ENCODE data around the gene SIGLEC5. TPM values are rescaled to one million over a fixed set of nuclear protein-coding genes. Genes with fewer than 3 reads are reported as not detected.
A peak's percentile ranks its signal among the peaks of the same experiment; 100 is the strongest.
"Not testable (repeated sequence)": the region's sequence is repeated elsewhere in the genome, so short reads cannot be mapped to it uniquely, and the experiment has no call there.

SIGLEC5 gene, protein sequence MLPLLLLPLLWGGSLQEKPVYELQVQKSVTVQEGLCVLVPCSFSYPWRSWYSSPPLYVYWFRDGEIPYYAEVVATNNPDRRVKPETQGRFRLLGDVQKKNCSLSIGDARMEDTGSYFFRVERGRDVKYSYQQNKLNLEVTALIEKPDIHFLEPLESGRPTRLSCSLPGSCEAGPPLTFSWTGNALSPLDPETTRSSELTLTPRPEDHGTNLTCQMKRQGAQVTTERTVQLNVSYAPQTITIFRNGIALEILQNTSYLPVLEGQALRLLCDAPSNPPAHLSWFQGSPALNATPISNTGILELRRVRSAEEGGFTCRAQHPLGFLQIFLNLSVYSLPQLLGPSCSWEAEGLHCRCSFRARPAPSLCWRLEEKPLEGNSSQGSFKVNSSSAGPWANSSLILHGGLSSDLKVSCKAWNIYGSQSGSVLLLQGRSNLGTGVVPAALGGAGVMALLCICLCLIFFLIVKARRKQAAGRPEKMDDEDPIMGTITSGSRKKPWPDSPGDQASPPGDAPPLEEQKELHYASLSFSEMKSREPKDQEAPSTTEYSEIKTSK
- not detected in 3 replicates for total RNA-seq

GRCh38 chr19:51630315-51630714, at the start of gene SIGLEC5:
Gene SIGLEC5 (minus strand): TSS chr19:51630401. CDS start chr19:51630335, 66 bp downstream.
- not testable (repeated sequence) for H3K4me1 Mint-ChIP-seq; H3K27me3 Mint-ChIP-seq (ENCODE audit: low read depth); H3K36me3 Mint-ChIP-seq; H3K27ac Mint-ChIP-seq; H3K4me3 Mint-ChIP-seq; DNase-seq (ENCODE audit: low spot score in 2 of 2, unreplicated experiment in 2 of 2)
- peaks cover 38% of the 10 kb centered on the region for H3K9me3 Mint-ChIP-seq

DNA sequence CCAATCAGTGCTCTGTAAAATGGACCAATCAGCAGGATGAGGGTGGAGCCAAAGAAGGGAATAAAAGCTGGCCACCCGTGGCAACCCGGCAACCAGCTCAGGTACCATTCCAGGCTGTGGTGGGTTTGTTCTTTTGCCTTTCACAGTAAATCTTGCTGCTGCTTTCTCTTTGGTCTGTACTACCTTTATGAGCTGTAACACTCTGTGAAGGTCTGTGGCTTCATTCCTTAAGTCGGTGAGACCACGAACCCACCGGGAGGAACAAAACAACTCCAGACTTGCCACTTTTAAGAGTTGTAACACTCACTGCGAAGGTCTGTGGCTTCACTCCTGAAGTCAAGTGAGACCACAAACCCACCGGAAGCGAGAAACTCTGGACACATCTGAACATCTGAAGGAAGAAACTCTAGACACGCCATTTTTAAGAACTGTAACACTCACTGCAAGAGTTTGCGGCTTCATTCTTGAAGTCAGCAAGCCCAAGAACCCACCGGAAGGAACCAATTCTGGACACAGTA, 46.4 kb upstream of the SIGLEC5 start:
- TF ChIP-seq, protein P1, sequence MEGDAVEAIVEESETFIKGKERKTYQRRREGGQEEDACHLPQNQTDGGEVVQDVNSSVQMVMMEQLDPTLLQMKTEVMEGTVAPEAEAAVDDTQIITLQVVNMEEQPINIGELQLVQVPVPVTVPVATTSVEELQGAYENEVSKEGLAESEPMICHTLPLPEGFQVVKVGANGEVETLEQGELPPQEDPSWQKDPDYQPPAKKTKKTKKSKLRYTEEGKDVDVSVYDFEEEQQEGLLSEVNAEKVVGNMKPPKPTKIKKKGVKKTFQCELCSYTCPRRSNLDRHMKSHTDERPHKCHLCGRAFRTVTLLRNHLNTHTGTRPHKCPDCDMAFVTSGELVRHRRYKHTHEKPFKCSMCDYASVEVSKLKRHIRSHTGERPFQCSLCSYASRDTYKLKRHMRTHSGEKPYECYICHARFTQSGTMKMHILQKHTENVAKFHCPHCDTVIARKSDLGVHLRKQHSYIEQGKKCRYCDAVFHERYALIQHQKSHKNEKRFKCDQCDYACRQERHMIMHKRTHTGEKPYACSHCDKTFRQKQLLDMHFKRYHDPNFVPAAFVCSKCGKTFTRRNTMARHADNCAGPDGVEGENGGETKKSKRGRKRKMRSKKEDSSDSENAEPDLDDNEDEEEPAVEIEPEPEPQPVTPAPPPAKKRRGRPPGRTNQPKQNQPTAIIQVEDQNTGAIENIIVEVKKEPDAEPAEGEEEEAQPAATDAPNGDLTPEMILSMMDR (IDR thresholded peaks at IDR 0.05; ENCODE audit: unreplicated experiment) = no peak
- Mint-ChIP-seq H3K9me3 (peaks cover 6% of the 10 kb centered on the region), H3K27me3 (ENCODE audit: low read depth) (peaks cover 28% of the 10 kb centered on the region), H3K27ac (no peak overlapping the region), H3K4me3 (no peak overlapping the region), H3K36me3 (no peaks in the 10 kb centered on the region), H3K4me1 (no peaks in the 10 kb centered on the region)
- DNase-seq (ENCODE audit: low spot score in 2 of 2, unreplicated experiment in 2 of 2) = no peak

DNA sequence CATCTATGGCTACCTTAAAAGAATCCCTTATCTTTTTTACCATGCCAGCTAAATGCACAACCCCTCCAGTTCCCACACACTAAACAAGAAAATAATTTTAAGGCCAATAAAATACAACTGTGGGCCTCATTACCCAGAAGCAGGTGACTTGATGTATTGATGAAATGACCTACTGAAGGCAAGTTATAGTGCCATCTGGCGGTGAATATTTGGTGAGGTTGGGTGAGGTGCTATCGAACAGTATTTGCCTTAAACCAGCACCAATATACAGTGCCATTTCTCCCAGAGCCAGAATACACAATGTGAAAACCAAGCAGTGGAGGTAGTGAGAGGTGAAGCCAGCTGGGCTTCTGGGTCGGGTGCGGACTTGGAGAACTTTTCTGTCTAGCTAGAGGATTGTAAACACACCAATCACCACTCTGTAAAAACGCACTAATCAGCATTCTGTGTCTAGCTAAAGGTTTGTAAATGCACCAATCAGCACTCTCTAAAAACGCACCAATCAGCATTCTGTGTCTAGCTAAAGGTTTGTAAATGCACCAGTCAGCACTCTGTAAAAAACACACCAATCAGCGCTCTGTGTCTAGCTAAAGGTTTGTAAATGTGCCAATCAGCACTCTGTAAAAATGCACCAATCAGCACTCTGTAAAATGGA, 45.8 kb upstream of the SIGLEC5 start:
- not testable (repeated sequence) for DNase-seq (ENCODE audit: low spot score in 2 of 2, unreplicated experiment in 2 of 2); H3K36me3 Mint-ChIP-seq; H3K4me3 Mint-ChIP-seq; H3K27ac Mint-ChIP-seq; H3K4me1 Mint-ChIP-seq; H3K9me3 Mint-ChIP-seq
- TF ChIP-seq, protein P1 (IDR thresholded peaks at IDR 0.05; ENCODE audit: unreplicated experiment) = peak; percentile 26
- H3K27me3 Mint-ChIP-seq (ENCODE audit: low read depth) = peaks cover 30% of the 10 kb centered on the region

DNA sequence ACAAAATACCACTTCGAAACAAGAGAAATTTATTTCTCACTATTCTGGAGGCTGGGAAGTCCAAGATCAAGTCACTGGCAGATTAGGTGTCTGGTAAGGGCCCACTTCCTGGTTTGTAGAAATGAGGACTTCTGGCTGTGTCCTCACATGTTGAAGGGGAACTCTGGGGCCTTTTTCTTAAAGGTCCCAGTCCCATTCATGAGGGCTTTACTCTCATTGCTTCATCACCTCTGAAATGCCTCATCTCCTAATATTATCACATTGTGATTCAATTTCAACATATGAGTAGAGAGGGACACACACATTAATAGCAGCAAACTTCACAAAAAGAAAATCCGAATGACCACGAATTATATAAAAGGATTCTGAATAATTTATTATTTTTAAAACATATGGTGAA, 38.0 kb upstream of the SIGLEC5 start:
- no peak overlapping the region for H3K4me3 Mint-ChIP-seq
- TF ChIP-seq, protein P1 (IDR thresholded peaks at IDR 0.05; ENCODE audit: unreplicated experiment) = no peak
- no peak for DNase-seq (ENCODE audit: low spot score in 2 of 2, unreplicated experiment in 2 of 2)
- peaks cover 35% of the 10 kb centered on the region for H3K27me3 Mint-ChIP-seq (ENCODE audit: low read depth)
- no peaks in the 10 kb centered on the region for H3K4me1 Mint-ChIP-seq
- no peak overlapping the region for H3K27ac Mint-ChIP-seq
- H3K36me3 Mint-ChIP-seq = no peaks in the 10 kb centered on the region
- peaks cover 6% of the 10 kb centered on the region for H3K9me3 Mint-ChIP-seq

DNA sequence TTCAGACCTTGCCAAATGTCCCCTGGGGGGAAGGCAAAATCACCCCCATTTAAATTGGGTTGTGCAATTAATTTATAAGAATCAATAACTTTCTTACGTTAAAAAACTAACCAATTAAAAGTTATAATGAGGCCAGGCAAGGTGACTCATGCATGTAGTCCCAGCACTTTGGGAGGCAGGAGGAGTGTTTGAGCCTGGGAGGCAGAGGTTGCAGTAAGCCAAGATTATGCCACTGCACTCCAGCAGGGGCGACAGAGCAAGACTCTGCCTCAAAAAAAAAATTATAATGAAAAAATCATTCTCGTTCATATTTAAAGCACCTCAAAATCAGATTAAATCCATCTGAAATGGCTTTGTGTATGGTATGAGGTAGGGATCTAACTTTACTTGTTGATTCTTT, 34.8 kb upstream of the SIGLEC5 start:
- Mint-ChIP-seq H3K27me3 (ENCODE audit: low read depth) (peaks cover 50% of the 10 kb centered on the region), H3K27ac (no peak overlapping the region), H3K9me3 (peaks cover 3% of the 10 kb centered on the region), H3K4me1 (no peaks in the 10 kb centered on the region), H3K36me3 (no peaks in the 10 kb centered on the region), H3K4me3 (no peak overlapping the region)
- TF ChIP-seq, protein P1 (IDR thresholded peaks at IDR 0.05; ENCODE audit: unreplicated experiment) = no peak
- DNase-seq (ENCODE audit: low spot score in 2 of 2, unreplicated experiment in 2 of 2) = no peak

- Mint-ChIP-seq H3K4me1 (no peaks in the 10 kb centered on the region), H3K36me3 (no peaks in the 10 kb centered on the region), H3K4me3 (no peak overlapping the region), H3K27me3 (ENCODE audit: low read depth) (peaks cover 53% of the 10 kb centered on the region), H3K27ac (no peak overlapping the region), H3K9me3 (peaks cover 3% of the 10 kb centered on the region)
- DNase-seq (ENCODE audit: low spot score in 2 of 2, unreplicated experiment in 2 of 2) = no peak
- TF ChIP-seq, protein P1 (IDR thresholded peaks at IDR 0.05; ENCODE audit: unreplicated experiment) = no peak
Observed at GRCh38 chr19:51664131-51664530, 33.9 kb upstream of the SIGLEC5 start.
